Common myeloid progenitor, CD34-positive (primary cell): Measurements from ENCODE around the gene CCDC71L.

Experiments
- CTCF ChIA-PET: fragments of 350-600 bp; sonication (Branson Sonifier 250); formaldehyde crosslinking; loops from one replicate; lab custom pipeline; 2021; ENCODE audit warnings: antibody characterized with exemption; lab: Charles Lee
- POLR2A ChIA-PET: fragments of 350-600 bp; sonication (Branson Sonifier 250); formaldehyde crosslinking; loops from one replicate; lab custom pipeline; 2021; ENCODE audit warnings: antibody characterized with exemption; lab: Charles Lee
- DNase-seq, 3 donors: peaks; one replicate each; pipeline versions ENCODE4 v3.0.0 to v3.0.0-alpha.2; 2013
- H3K27ac ChIP-seq, 2 experiments: 1 replicate in 1 of 2; 2 replicates in 1 of 2; pipeline ENCODE4 v1.7.0; 2013; ENCODE audit warnings: inconsistent platforms in 2 of 2, low read length in 2 of 2, mild to moderate bottlenecking in 2 of 2, low read depth in 1 of 2, moderate library complexity in 1 of 2; ENCODE audit not compliant: severe bottlenecking in 2 of 2, insufficient read depth in 1 of 2, poor library complexity in 1 of 2
- H3K27me3 ChIP-seq, 5 experiments: replicated peaks in 2 of 5; 1 replicate in 3 of 5; 2 replicates in 2 of 5; pipeline versions ENCODE4 v1.6.1 to v1.7.0; 2013; ENCODE audit warnings: low read length in 4 of 5, mild to moderate bottlenecking in 2 of 5, moderate library complexity in 2 of 5, inconsistent platforms in 1 of 5; ENCODE audit not compliant: insufficient read depth in 5 of 5, control insufficient read depth in 4 of 5
- H3K36me3 ChIP-seq, 4 experiments: 1 replicate in 2 of 4; 2 replicates in 2 of 4; pipeline versions ENCODE4 v1.6.1 to v1.7.0; 2013; ENCODE audit warnings: low read length in 3 of 4, control low read depth in 1 of 4, mild to moderate bottlenecking in 1 of 4; ENCODE audit not compliant: control insufficient read depth in 4 of 4, insufficient read depth in 4 of 4
- H3K4me1 ChIP-seq, 4 experiments: 1 replicate in 3 of 4; 2 replicates in 1 of 4; pipeline versions ENCODE4 v1.6.1 to v1.7.1; 2013; ENCODE audit warnings: low read length in 3 of 4, mild to moderate bottlenecking in 3 of 4, control low read depth in 1 of 4, inconsistent platforms in 1 of 4, moderate library complexity in 1 of 4; ENCODE audit not compliant: control insufficient read depth in 4 of 4, insufficient read depth in 4 of 4; ENCODE audit errors: control extremely low read depth in 1 of 4
- H3K4me3 ChIP-seq, 7 experiments: 1 replicate in 4 of 7; 2 replicates in 3 of 7; pipeline versions ENCODE4 v1.5.1 to v1.7.0; 2013; ENCODE audit warnings: mild to moderate bottlenecking in 7 of 7, low read length in 6 of 7, moderate library complexity in 6 of 7, inconsistent platforms in 2 of 7, low read depth in 2 of 7, control low read depth in 1 of 7; ENCODE audit not compliant: insufficient read depth in 4 of 7, control insufficient read depth in 1 of 7; ENCODE audit errors: extremely low read depth in 1 of 7
- H3K9me3 ChIP-seq, 5 experiments: 1 replicate in 4 of 5; 2 replicates in 1 of 5; pipeline versions ENCODE4 v1.6.1 to v1.7.1; 2013; ENCODE audit warnings: low read length in 4 of 5, mild to moderate bottlenecking in 2 of 5, inconsistent platforms in 1 of 5, low read depth in 1 of 5, moderate library complexity in 1 of 5; ENCODE audit not compliant: control insufficient read depth in 4 of 5, insufficient read depth in 2 of 5; ENCODE audit errors: control extremely low read depth in 1 of 5
- WGBS: methylation state at CpG from one replicate; pipeline ENCODE4 v1.1.5; 2013; ENCODE audit not compliant: insufficient coverage; 5-methylcytosine and 5-hydroxymethylcytosine counted together

CCDC71L gene

GRCh38 chr7:106635411-106635810 lies 25.5 kb downstream of the CCDC71L start:
- H3K4me1 ChIP-seq = peaks cover 0 to 8% (median under 1%) of the 10 kb centered on the region in 4 experiments
- no CpG with 5 or more reads among the region's 2 CpGs for WGBS
- H3K9me3 ChIP-seq = peaks cover 0 to 2% (median 0%) of the 10 kb centered on the region in 5 experiments
- no peak overlapping the region for H3K27ac ChIP-seq
- no peaks in the 10 kb centered on the region for H3K36me3 ChIP-seq
- H3K27me3 ChIP-seq = peaks cover 0 to 3% (median 0%) of the 10 kb centered on the region in 5 experiments
- POLR2A ChIA-PET = no interaction called here
- no peak for DNase-seq
- H3K4me3 ChIP-seq = no peak overlapping the region
- CTCF ChIA-PET = no interaction called here

GRCh38 chr7:106634958-106635357 lies 26.0 kb downstream of the CCDC71L start:
- Histone ChIP-seq H3K27me3 (peaks cover 0 to 3% (median 0%) of the 10 kb centered on the region in 5 experiments), H3K4me3 (no peak overlapping the region), H3K9me3 (peaks cover 0 to 2% (median 0%) of the 10 kb centered on the region in 5 experiments), H3K27ac (no peak overlapping the region), H3K36me3 (no peaks in the 10 kb centered on the region), H3K4me1 (peaks cover 0 to 8% (median under 1%) of the 10 kb centered on the region in 4 experiments)
- DNase-seq = no peak
- 100% methylated on average over 2 of the region's 2 CpGs for WGBS
- ChIA-PET CTCF (no interaction called here), POLR2A (no interaction called here)

- no peak overlapping the region for H3K4me3 ChIP-seq
- H3K27ac ChIP-seq = no peak overlapping the region
- H3K27me3 ChIP-seq = peaks cover 0 to 3% (median 0%) of the 10 kb centered on the region in 5 experiments
- ChIA-PET POLR2A (no interaction called here), CTCF (no interaction called here)
- DNase-seq = no peak
- peaks cover 0 to 2% (median 0%) of the 10 kb centered on the region in 5 experiments for H3K9me3 ChIP-seq
- peaks cover 0 to 3% (median 3%) of the 10 kb centered on the region in 4 experiments for H3K4me1 ChIP-seq
- no peaks in the 10 kb centered on the region for H3K36me3 ChIP-seq
Measured at GRCh38 chr7:106630648-106631047, 30.3 kb downstream of the CCDC71L start.

- ChIA-PET POLR2A (no interaction called here), CTCF (interaction anchor here (0.6 kb wide), 1 partner anchor 153 kb away, joined by 3 read pairs; no protein-coding TSS in a partner anchor)
- Histone ChIP-seq H3K27ac (no peak overlapping the region), H3K27me3 (peaks cover 0 to 3% (median 0%) of the 10 kb centered on the region in 5 experiments), H3K36me3 (no peaks in the 10 kb centered on the region), H3K9me3 (peaks cover 0 to 2% (median 0%) of the 10 kb centered on the region in 5 experiments), H3K4me3 (no peak overlapping the region), H3K4me1 (peaks cover 0 to 8% (median 6%) of the 10 kb centered on the region in 4 experiments)
- WGBS = 92% methylated on average over 2 of the region's 2 CpGs
- DNase-seq = no peak
Measured at GRCh38 chr7:106629516-106629915, 31.4 kb downstream of the CCDC71L start.

GRCh38 chr7:106626376-106627164 lies 34.4 kb downstream of the CCDC71L start:
- peaks cover 0 to 8% (median 6%) of the 10 kb centered on the region in 4 experiments for H3K4me1 ChIP-seq
- H3K9me3 ChIP-seq = peaks cover 0 to 19% (median 3%) of the 10 kb centered on the region in 5 experiments
- H3K27me3 ChIP-seq = peaks cover 0 to 3% (median 0%) of the 10 kb centered on the region in 5 experiments
- 100% methylated on average over 5 of the region's 6 CpGs for WGBS
- CTCF ChIA-PET = no interaction called here
- no peak overlapping the region for H3K4me3 ChIP-seq
- H3K36me3 ChIP-seq = no peaks in the 10 kb centered on the region
- no peak overlapping the region for H3K27ac ChIP-seq
- no peak for DNase-seq
- POLR2A ChIA-PET = no interaction called here

GRCh38 chr7:106625678-106626301 lies 35.2 kb downstream of the CCDC71L start:
- whole genome bisulfite sequencing = 32% methylated on average over 5 of the region's 6 CpGs

GRCh38 chr7:106623853-106624252 lies 37.1 kb downstream of the CCDC71L start:
- ChIA-PET CTCF (no interaction called here), POLR2A (no interaction called here)
- no peak overlapping the region for H3K4me3 ChIP-seq
- H3K27me3 ChIP-seq = no peaks in the 10 kb centered on the region
- DNase-seq = no peak
- H3K27ac ChIP-seq = no peak overlapping the region
- H3K9me3 ChIP-seq = peaks cover 0 to 29% (median 3%) of the 10 kb centered on the region in 5 experiments
- peaks cover 0 to 8% (median 6%) of the 10 kb centered on the region in 4 experiments for H3K4me1 ChIP-seq
- no peaks in the 10 kb centered on the region for H3K36me3 ChIP-seq

More at GRCh38 chr7:106625678-106626301, 35.2 kb downstream of the CCDC71L start:
- no peaks in the 10 kb centered on the region for H3K36me3 ChIP-seq
- H3K27ac ChIP-seq = no peak overlapping the region
- ChIA-PET POLR2A (no interaction called here), CTCF (no interaction called here)
- no peak overlapping the region for H3K4me3 ChIP-seq
- H3K9me3 ChIP-seq = peaks cover 0 to 27% (median 3%) of the 10 kb centered on the region in 5 experiments
- no peak for DNase-seq
- peaks cover 0 to 3% (median 0%) of the 10 kb centered on the region in 5 experiments for H3K27me3 ChIP-seq
- peaks cover 0 to 8% (median 6%) of the 10 kb centered on the region in 4 experiments for H3K4me1 ChIP-seq
